Activated naive CD8-positive, alpha-beta T cell treated with anti-CD3 and anti-CD28 coated beads for 36 hours (primary cell): ENCODE results near the gene METTL25B. TPM values are rescaled to one million over a fixed set of nuclear protein-coding genes. Genes with fewer than 3 reads are reported as not detected.
A peak's percentile ranks its signal among the peaks of the same experiment; 100 is the strongest.

ENCODE experiments used
- DNase-seq: peaks from one replicate; pipeline ENCODE4 v3.0.0; 2021
- H3K27ac Mint-ChIP-seq: one replicate; pipeline ENCODE4 v1.8.0; 2022; ENCODE audit warnings: mild to moderate bottlenecking, moderate library complexity, mixed read lengths
- H3K27me3 Mint-ChIP-seq: one replicate; pipeline ENCODE4 v1.8.0; 2022; ENCODE audit warnings: mild to moderate bottlenecking, mixed read lengths
- H3K36me3 Mint-ChIP-seq: one replicate; pipeline ENCODE4 v1.8.0; 2021; ENCODE audit warnings: mild to moderate bottlenecking, mixed read lengths
- H3K4me1 Mint-ChIP-seq: one replicate; pipeline ENCODE4 v1.8.0; 2021; ENCODE audit warnings: mixed read lengths
- H3K4me3 Mint-ChIP-seq: one replicate; pipeline ENCODE4 v1.8.0; 2022; ENCODE audit warnings: mild to moderate bottlenecking, moderate library complexity, mixed read lengths
- H3K9me3 Mint-ChIP-seq: one replicate; pipeline ENCODE4 v1.8.0; 2022; ENCODE audit warnings: mixed read lengths
- total RNA-seq, 2 experiments: library from RNA; stranded (reverse); gene quantifications; one replicate each; pipeline ENCODE4 v1.2.3, GENCODE V29; 2021

Gene METTL25B
- total RNA-seq, 2 experiments from 2014 or later = 24.4 to 24.9 TPM

GRCh38 chr1:156776942-156777341, 48.7 kb downstream of the METTL25B start:
- peaks cover 22% of the 10 kb centered on the region for H3K36me3 Mint-ChIP-seq
- H3K27ac Mint-ChIP-seq = no peak overlapping the region
- H3K4me3 Mint-ChIP-seq = no peak overlapping the region
- H3K9me3 Mint-ChIP-seq = no peaks in the 10 kb centered on the region
- no peak for DNase-seq
- peaks cover 49% of the 10 kb centered on the region for H3K4me1 Mint-ChIP-seq
- H3K27me3 Mint-ChIP-seq = no peaks in the 10 kb centered on the region

GRCh38 chr1:156777573-156777972, 49.3 kb downstream of the METTL25B start:
- Mint-ChIP-seq H3K4me1 (peaks cover 45% of the 10 kb centered on the region), H3K27ac (no peak overlapping the region), H3K9me3 (no peaks in the 10 kb centered on the region), H3K36me3 (peaks cover 18% of the 10 kb centered on the region), H3K4me3 (no peak overlapping the region), H3K27me3 (no peaks in the 10 kb centered on the region)
- DNase-seq = no peak

GRCh38 chr1:156781585-156782186, 53.4 kb downstream of the METTL25B start:
- H3K4me3 Mint-ChIP-seq = no peak overlapping the region
- peaks cover 28% of the 10 kb centered on the region for H3K4me1 Mint-ChIP-seq
- H3K27me3 Mint-ChIP-seq = no peaks in the 10 kb centered on the region
- H3K27ac Mint-ChIP-seq = peak overlapping the region; percentile 61
- no peak for DNase-seq
- peaks cover 20% of the 10 kb centered on the region for H3K36me3 Mint-ChIP-seq
- no peaks in the 10 kb centered on the region for H3K9me3 Mint-ChIP-seq

- Mint-ChIP-seq H3K27me3 (no peaks in the 10 kb centered on the region), H3K9me3 (no peaks in the 10 kb centered on the region), H3K27ac (no peak overlapping the region), H3K36me3 (peaks cover 28% of the 10 kb centered on the region), H3K4me1 (peaks cover 14% of the 10 kb centered on the region), H3K4me3 (no peak overlapping the region)
- DNase-seq = no peak
Measured at GRCh38 chr1:156785458-156785857, 57.2 kb downstream of the METTL25B start.

Other genes with a start within 250 kb of the METTL25B start
- 10 to 100 TPM; 25.7 to 27.8 TPM for gene MEF2D, start 227.7 kb upstream of the METTL25B start, total RNA-seq
- 10 to 100 TPM; 13.5 to 14.9 TPM for gene IQGAP3, start 155.9 kb upstream of the METTL25B start, total RNA-seq
- 10 to 100 TPM; 18.7 to 19.6 TPM for gene TTC24, start 148.7 kb upstream of the METTL25B start, total RNA-seq
- 10 to 100 TPM; 65.9 to 68.2 TPM for gene NAXE, start 136.7 kb upstream of the METTL25B start, total RNA-seq
- 100 to 1,000 TPM; 103 TPM for gene GPATCH4, start 127.0 kb upstream of the METTL25B start, total RNA-seq
- not detected for gene HAPLN2, start 109.1 kb upstream of the METTL25B start, total RNA-seq
- gene BCAN, start 86.4 kb upstream of the METTL25B start, total RNA-seq = not detected
- under 1 TPM in 1 of 2 experiments, not detected in 1; 0.04 TPM for gene NES, start 51.1 kb upstream of the METTL25B start, total RNA-seq
- gene CRABP2, start 22.9 kb upstream of the METTL25B start, total RNA-seq = 1 to 10 TPM; 1.2 to 1.6 TPM
- 10 to 100 TPM; 74.9 to 77.4 TPM for gene ISG20L2, start 297 bp downstream of the METTL25B start, total RNA-seq
- gene MRPL24, start 12.6 kb downstream of the METTL25B start, total RNA-seq = 10 to 100 TPM; 85.1 to 94.6 TPM
- 100 to 1,000 TPM; 271 to 274 TPM for gene HDGF, start 23.2 kb downstream of the METTL25B start, total RNA-seq
- gene PRCC, start 39.1 kb downstream of the METTL25B start, total RNA-seq = 10 to 100 TPM; 91.8 to 96.0 TPM
- gene SH2D2A, start 88.4 kb downstream of the METTL25B start, total RNA-seq = 100 to 1,000 TPM; 186 TPM
- gene INSRR, start 130.6 kb downstream of the METTL25B start, total RNA-seq = under 1 TPM; 0.12 to 0.20 TPM
- gene NTRK1, start 132.4 kb downstream of the METTL25B start, total RNA-seq = 1 to 10 TPM; 3.4 to 4.0 TPM
- not detected for gene PEAR1, start 165.2 kb downstream of the METTL25B start, total RNA-seq
- not detected for gene LRRC71, start 192.2 kb downstream of the METTL25B start, total RNA-seq